ENCODE measurements around the gene LCN15. TPM values are rescaled to one million over a fixed set of nuclear protein-coding genes. Genes with fewer than 3 reads are reported as not detected.
A peak's percentile ranks its signal among the peaks of the same experiment; 100 is the strongest.
"Not testable (repeated sequence)": the region's sequence is repeated elsewhere in the genome, so short reads cannot be mapped to it uniquely, and the experiment has no call there.

The LCN15 gene
- total and polyA plus RNA-seq, 7 experiments from 2014 or later: not detected

- Histone ChIP-seq H3K36me3 (ENCODE audit: control insufficient read depth in 2 of 3, insufficient read depth in 3 of 3, low read length in 3 of 3) (peaks cover 0 to 7% (median 0%) of the 10 kb centered on the region in 3 experiments), H3K9me3 (ENCODE audit: control insufficient read depth in 2 of 3, low read length in 3 of 3) (no peaks in the 10 kb centered on the region), H3K4me1 (ENCODE audit: control insufficient read depth in 2 of 2, insufficient read depth in 2 of 2, low read length in 2 of 2) (peaks cover 16 to 28% of the 10 kb centered on the region in 2 donors), H3K27ac (ENCODE audit: low read depth, low read length) (no peak overlapping the region), H3K4me3 (ENCODE audit: low read length) (no peak overlapping the region), H3K27me3 (ENCODE audit: control insufficient read depth in 2 of 2, insufficient read depth in 2 of 2, low read length in 2 of 2) (no peaks in the 10 kb centered on the region)
- ATAC-seq (no peak), DNase-seq (no peak)
- H3K27me3 Mint-ChIP-seq: peaks cover 0 to 32% (median 0%) of the 10 kb centered on the region in 5 donors
- H3K9me3 Mint-ChIP-seq: no peaks in the 10 kb centered on the region
- peaks cover 0 to 3% (median 3%) of the 10 kb centered on the region in 5 donors for H3K36me3 Mint-ChIP-seq
- intact Hi-C loops (cut with micrococcal nuclease): no loop called here
- peak overlapping the region in 2 of 10 donors; percentile 36 to 49 for H3K4me3 Mint-ChIP-seq
- H3K27ac Mint-ChIP-seq: peak overlapping the region in 1 of 9 donors; percentile 12
- CTCF ChIA-PET: interaction anchor here (0.6 to 1.5 kb wide), 2 partner anchors 14 to 227 kb away, joined by 3 to 4 read pairs; no protein-coding TSS in a partner anchor
- POLR2A ChIA-PET: interaction anchor here (1.1 kb wide), 1 partner anchor 80 kb away, joined by 3 read pairs; no protein-coding TSS in a partner anchor
- H3K4me1 Mint-ChIP-seq: peaks cover 8 to 39% (median 30%) of the 10 kb centered on the region in 7 donors
Observed at GRCh38 chr9:136802321-136802720, 38.0 kb upstream of the LCN15 start.

GRCh38 chr9:136799854-136800657 is 35.7 kb upstream of the LCN15 start:
- H3K4me1 ChIP-seq (ENCODE audit: control insufficient read depth in 2 of 2, insufficient read depth in 2 of 2, low read length in 2 of 2): peaks cover 10 to 24% of the 10 kb centered on the region in 2 donors
- ChIA-PET CTCF (no interaction called here), POLR2A (interaction anchor here (0.7 to 2.1 kb wide), 8 partner anchors 8 to 287 kb away, joined by 3 to 11 read pairs (median 4); partner anchors contain the start of genes FBXW5, MAN1B1, RABL6 and TRAF2)
- Mint-ChIP-seq H3K27ac (peak overlapping the region in 4 of 9 donors; percentile 25 to 81 (median 78)), H3K4me1 (peaks cover 6 to 42% (median 35%) of the 10 kb centered on the region in 7 donors), H3K36me3 (no peaks in the 10 kb centered on the region), H3K27me3 (peaks cover 0 to 45% (median 0%) of the 10 kb centered on the region in 5 donors), H3K4me3 (peak overlapping the region; percentile 82 to 92 (median 86)), H3K9me3 (no peaks in the 10 kb centered on the region)
- H3K4me3 ChIP-seq (ENCODE audit: low read length): peak overlapping the region; percentile 63
- H3K27me3 ChIP-seq (ENCODE audit: control insufficient read depth in 2 of 2, insufficient read depth in 2 of 2, low read length in 2 of 2): no peaks in the 10 kb centered on the region
- intact Hi-C loops (cut with micrococcal nuclease): loop anchor here (1.0 to 2.0 kb wide), 5 partner anchors 7 to 437 kb away; partner anchors contain the start of genes PHPT1 (in 2 of the 2), TMEM141 (in 2 of the 2), DNLZ (in 1 of the 2) and RABL6 (in 1 of the 2)
- DNase-seq (peak; percentile 58 to 89 (median 79)), ATAC-seq (peak; percentile 90)
- no peaks in the 10 kb centered on the region for H3K9me3 ChIP-seq (ENCODE audit: control insufficient read depth in 2 of 3, low read length in 3 of 3)
- H3K36me3 ChIP-seq (ENCODE audit: control insufficient read depth in 2 of 3, insufficient read depth in 3 of 3, low read length in 3 of 3): no peaks in the 10 kb centered on the region
- peak overlapping the region; percentile 59 for H3K27ac ChIP-seq (ENCODE audit: low read depth, low read length)

- intact Hi-C loops (cut with micrococcal nuclease): loop anchor here in 1 of 2 donors (1.0 kb wide), 1 partner anchor 8 kb away; the partner anchor contains the start of gene RABL6
- no peak for ATAC-seq
- Histone ChIP-seq H3K4me1 (ENCODE audit: control insufficient read depth in 2 of 2, insufficient read depth in 2 of 2, low read length in 2 of 2) (peaks cover 10 to 24% of the 10 kb centered on the region in 2 donors), H3K4me3 (ENCODE audit: low read length) (peak overlapping the region; percentile 63), H3K27ac (ENCODE audit: low read depth, low read length) (peak overlapping the region; percentile 54), H3K27me3 (ENCODE audit: control insufficient read depth in 2 of 2, insufficient read depth in 2 of 2, low read length in 2 of 2) (no peaks in the 10 kb centered on the region), H3K9me3 (ENCODE audit: control insufficient read depth in 2 of 3, low read length in 3 of 3) (no peaks in the 10 kb centered on the region), H3K36me3 (ENCODE audit: control insufficient read depth in 2 of 3, insufficient read depth in 3 of 3, low read length in 3 of 3) (no peaks in the 10 kb centered on the region)
- H3K27ac Mint-ChIP-seq: peak overlapping the region in 1 of 9 donors; percentile 45
- peak overlapping the region in 9 of 10 donors; percentile 4 to 92 (median 84) for H3K4me3 Mint-ChIP-seq
- CTCF ChIA-PET: no interaction called here
- peaks cover 0 to 45% (median 0%) of the 10 kb centered on the region in 5 donors for H3K27me3 Mint-ChIP-seq
- H3K9me3 Mint-ChIP-seq: no peaks in the 10 kb centered on the region
- DNase-seq: no peak
- POLR2A ChIA-PET: interaction anchor here (0.6 to 2.1 kb wide), 8 partner anchors 9 to 588 kb away, joined by 3 to 11 read pairs (median 4); partner anchors contain the start of genes FBXW5, MAN1B1, RABL6 and TRAF2
- peaks cover 6 to 42% (median 38%) of the 10 kb centered on the region in 7 donors for H3K4me1 Mint-ChIP-seq
- H3K36me3 Mint-ChIP-seq: no peaks in the 10 kb centered on the region
Observed at GRCh38 chr9:136799079-136799853, 34.9 kb upstream of the LCN15 start.

GRCh38 chr9:136798708-136799078 is 34.4 kb upstream of the LCN15 start:
- Histone ChIP-seq H3K9me3 (ENCODE audit: control insufficient read depth in 2 of 3, low read length in 3 of 3) (no peaks in the 10 kb centered on the region), H3K27me3 (ENCODE audit: control insufficient read depth in 2 of 2, insufficient read depth in 2 of 2, low read length in 2 of 2) (no peaks in the 10 kb centered on the region), H3K27ac (ENCODE audit: low read depth, low read length) (no peak overlapping the region), H3K4me1 (ENCODE audit: control insufficient read depth in 2 of 2, insufficient read depth in 2 of 2, low read length in 2 of 2) (peaks cover 10 to 24% of the 10 kb centered on the region in 2 donors), H3K4me3 (ENCODE audit: low read length) (no peak overlapping the region), H3K36me3 (ENCODE audit: control insufficient read depth in 2 of 3, insufficient read depth in 3 of 3, low read length in 3 of 3) (peaks cover 0 to 2% (median 0%) of the 10 kb centered on the region in 3 experiments)
- H3K27ac Mint-ChIP-seq: no peak overlapping the region
- CTCF ChIA-PET: no interaction called here
- DNase-seq (no peak), ATAC-seq (no peak)
- H3K27me3 Mint-ChIP-seq: peaks cover 0 to 45% (median 0%) of the 10 kb centered on the region in 5 donors
- H3K4me1 Mint-ChIP-seq: peaks cover 6 to 42% (median 33%) of the 10 kb centered on the region in 7 donors
- no peaks in the 10 kb centered on the region for H3K9me3 Mint-ChIP-seq
- intact Hi-C loops (cut with micrococcal nuclease): loop anchor here in 1 of 2 donors (1.0 kb wide), 1 partner anchor 9 kb away; the partner anchor contains the start of gene RABL6
- POLR2A ChIA-PET: interaction anchor here (0.6 to 2.1 kb wide), 5 partner anchors 9 to 589 kb away, joined by 3 to 11 read pairs (median 3); partner anchors contain the start of genes MAN1B1 and RABL6
- peak overlapping the region in 5 of 10 donors; percentile 17 to 86 (median 48) for H3K4me3 Mint-ChIP-seq
- H3K36me3 Mint-ChIP-seq: no peaks in the 10 kb centered on the region

GRCh38 chr9:136796775-136797347 is 32.5 kb upstream of the LCN15 start:
- H3K4me3 ChIP-seq (ENCODE audit: low read length); ATAC-seq; H3K27me3 ChIP-seq (ENCODE audit: control insufficient read depth in 2 of 2, insufficient read depth in 2 of 2, low read length in 2 of 2); H3K9me3 ChIP-seq (ENCODE audit: control insufficient read depth in 2 of 3, low read length in 3 of 3); intact Hi-C loops (cut with micrococcal nuclease); H3K36me3 Mint-ChIP-seq; DNase-seq; CTCF ChIA-PET; H3K27ac ChIP-seq (ENCODE audit: low read depth, low read length); H3K9me3 Mint-ChIP-seq: not testable (repeated sequence)
- Mint-ChIP-seq H3K4me1 (peaks cover 12 to 51% (median 40%) of the 10 kb centered on the region in 7 donors), H3K27me3 (peaks cover 0 to 39% (median 0%) of the 10 kb centered on the region in 5 donors), H3K27ac (peak overlapping the region in 2 of 9 donors; percentile 21 to 48), H3K4me3 (peak overlapping the region in 6 of 10 donors; percentile 14 to 48 (median 36))
- POLR2A ChIA-PET: interaction anchor here (0.6 to 1.4 kb wide), 2 partner anchors 83 to 625 kb away, joined by 3 read pairs; no protein-coding TSS in a partner anchor
- Histone ChIP-seq H3K36me3 (ENCODE audit: control insufficient read depth in 2 of 3, insufficient read depth in 3 of 3, low read length in 3 of 3) (peaks cover 0 to 17% (median 3%) of the 10 kb centered on the region in 3 experiments), H3K4me1 (ENCODE audit: control insufficient read depth in 2 of 2, insufficient read depth in 2 of 2, low read length in 2 of 2) (peaks cover 19 to 32% of the 10 kb centered on the region in 2 donors)
